B cell (primary cell): ENCODE results near the gene SIL1. TPM values are rescaled to one million over a fixed set of nuclear protein-coding genes. Genes with fewer than 3 reads are reported as not detected.

ENCODE experiments used
- ATAC-seq: fragments of 200-7000 bp; cut with Tn5 transposase; one replicate; pipeline ENCODE4 v1.10.0; 2021; ENCODE audit warnings: low read depth, mild to moderate bottlenecking, moderate number of reproducible peaks, moderate library complexity
- CTCF ChIA-PET: fragments of 350-600 bp; sonication (Branson Sonifier 250); formaldehyde crosslinking; loops from one replicate; lab custom pipeline; 2021; ENCODE audit warnings: antibody characterized with exemption, inconsistent platforms; lab: Charles Lee
- POLR2A ChIA-PET: fragments of 350-600 bp; sonication (Branson Sonifier 250); formaldehyde crosslinking; loops from one replicate; lab custom pipeline; 2021; ENCODE audit warnings: antibody characterized with exemption; lab: Charles Lee
- DNase-seq: peaks from one replicate; pipeline ENCODE4 v3.0.0; 2013
- H2AFZ ChIP-seq: 2 replicates; pipeline ENCODE4 v1.6.1; 2012; ENCODE audit warnings: mild to moderate bottlenecking, low read depth, low read length; ENCODE audit not compliant: insufficient read depth, poor library complexity, severe bottlenecking
- H3K27ac ChIP-seq, 2 donors: 1 replicate in 1 of 2; 2 replicates in 1 of 2; pipeline ENCODE4 v1.5.1; 2012 to 2013; ENCODE audit warnings: low read length in 2 of 2, mild to moderate bottlenecking in 2 of 2, moderate library complexity in 1 of 2
- H3K27me3 ChIP-seq, 4 experiments: fragments of 200-600 bp in 1 of 4; sonication (generic) in 1 of 4; replicated peaks in 1 of 4; 1 replicate in 2 of 4; 2 replicates in 2 of 4; pipeline versions ENCODE4 v1.6.1 to v1.7.0; 2013 to 2016; ENCODE audit warnings: low read length in 3 of 4, mild to moderate bottlenecking in 2 of 4, mixed read lengths in 1 of 4, moderate library complexity in 1 of 4; ENCODE audit not compliant: insufficient read depth in 4 of 4, control insufficient read depth in 3 of 4; ENCODE audit errors: control extremely low read depth in 1 of 4
- H3K36me3 ChIP-seq, 2 experiments: replicated peaks in 1 of 2; 1 replicate in 1 of 2; 2 replicates in 1 of 2; pipeline versions ENCODE4 v1.6.1 to v1.7.1; 2013; ENCODE audit warnings: low read length in 1 of 2; ENCODE audit not compliant: insufficient read depth in 2 of 2, control insufficient read depth in 1 of 2; ENCODE audit errors: control extremely low read depth in 1 of 2, extremely low read depth in 1 of 2
- H3K4me1 ChIP-seq, 2 donors: fragments of 200-600 bp in 1 of 2; sonication (generic) in 1 of 2; 1 replicate in 1 of 2; 2 replicates in 1 of 2; pipeline versions ENCODE4 v1.5.1 to v1.6.1; 2013 to 2017; ENCODE audit warnings: low read length in 2 of 2; ENCODE audit not compliant: control insufficient read depth in 2 of 2, insufficient read depth in 2 of 2
- H3K4me2 ChIP-seq: replicated peaks from 2 replicates; pipeline ENCODE3; 2012; ENCODE audit warnings: mild to moderate bottlenecking, low read depth, low read length; ENCODE audit not compliant: poor library complexity, severe bottlenecking
- H3K4me3 ChIP-seq, 5 experiments: fragments of 200-600 bp in 1 of 5; sonication (generic) in 1 of 5; 1 replicate in 3 of 5; 2 replicates in 2 of 5; pipeline versions ENCODE4 v1.5.1 to v1.7.0; 2011 to 2016; ENCODE audit warnings: low read length in 4 of 5, mild to moderate bottlenecking in 4 of 5, low read depth in 2 of 5, control low read depth in 1 of 5, moderate library complexity in 1 of 5; ENCODE audit not compliant: insufficient read depth in 1 of 5; ENCODE audit errors: control extremely low read depth in 1 of 5, extremely low read depth in 1 of 5
- H3K79me2 ChIP-seq: fragments of 200-600 bp; sonication (generic); one replicate; pipeline ENCODE4 v1.6.0; 2016; ENCODE audit warnings: low read length; ENCODE audit not compliant: control insufficient read depth, insufficient read depth
- H3K9ac ChIP-seq: fragments of 200-600 bp; sonication (generic); 2 replicates; pipeline ENCODE4 v1.6.1; 2017; ENCODE audit warnings: mild to moderate bottlenecking, low read length, moderate library complexity
- H3K9me3 ChIP-seq, 3 donors: one replicate each; pipeline versions ENCODE4 v1.6.1 to v1.7.1; 2013; ENCODE audit warnings: low read length in 2 of 3; ENCODE audit not compliant: control insufficient read depth in 2 of 3, insufficient read depth in 1 of 3; ENCODE audit errors: control extremely low read depth in 1 of 3
- H4K20me1 ChIP-seq: 2 replicates; pipeline ENCODE4 v1.6.0; 2012; ENCODE audit warnings: mild to moderate bottlenecking, low read length; ENCODE audit not compliant: insufficient read depth, control insufficient read depth, poor library complexity, severe bottlenecking
- H3K27ac Mint-ChIP-seq: one replicate; pipeline ENCODE4 v1.8.0; 2021; ENCODE audit warnings: mixed read lengths
- H3K27me3 Mint-ChIP-seq: one replicate; pipeline ENCODE4 v1.8.0; 2021; ENCODE audit warnings: mixed read lengths
- H3K4me1 Mint-ChIP-seq: one replicate; pipeline ENCODE4 v1.8.0; 2021; ENCODE audit warnings: mixed read lengths
- H3K4me3 Mint-ChIP-seq: one replicate; pipeline ENCODE4 v1.8.0; 2021; ENCODE audit warnings: mixed read lengths
- H3K9me3 Mint-ChIP-seq: one replicate; pipeline ENCODE4 v1.8.0; 2022; ENCODE audit warnings: mixed read lengths; ENCODE audit not compliant: insufficient read depth
- EZH2 ChIP-seq: IDR thresholded peaks from 2 replicates; pipeline ENCODE4 v1.6.1; 2012; ENCODE audit warnings: borderline replicate concordance, low read depth, mild to moderate bottlenecking, moderate library complexity, low read length; ENCODE audit not compliant: insufficient read depth, poor library complexity, severe bottlenecking
- WGBS: methylation state at CpG from one replicate; pipeline ENCODE4 v1.1.5; 2013; ENCODE audit warnings: missing lambda C conversion rate; ENCODE audit not compliant: insufficient coverage; 5-methylcytosine and 5-hydroxymethylcytosine counted together
- intact Hi-C: fragments of 100-400 bp; cut with micrococcal nuclease; formaldehyde crosslinking; loops from one replicate; pipeline ENCODE4 v1.10.0; 2022
- polyA plus RNA-seq: library from polyadenylated mRNA; depleted of rRNA; stranded (reverse); fragments of >200 nt; gene quantifications from 2 replicates; pipeline ENCODE4 v1.2.3, GENCODE V29; 2012
- total RNA-seq, 2 donors: library from RNA; stranded (reverse); fragments of 120-200 nt in 1 of 2; gene quantifications; 1 replicate in 1 of 2; 2 replicates in 1 of 2; pipeline versions ENCODE4 v1.2.3 to v1.2.4, GENCODE V29; 2013 to 2022
- TF ChIP-seq, protein P1 (sequence below): fragments of 200-600 bp; IDR thresholded peaks from one replicate; pipeline ENCODE4 v1.8.0; 2022; ENCODE audit warnings: antibody characterized with exemption, mild to moderate bottlenecking

The SIL1 gene
- total and polyA plus RNA-seq, 2 donors (not counting 1 experiment from before 2014, with no cell fraction given), result 16.9 to 19.8 TPM

DNA sequence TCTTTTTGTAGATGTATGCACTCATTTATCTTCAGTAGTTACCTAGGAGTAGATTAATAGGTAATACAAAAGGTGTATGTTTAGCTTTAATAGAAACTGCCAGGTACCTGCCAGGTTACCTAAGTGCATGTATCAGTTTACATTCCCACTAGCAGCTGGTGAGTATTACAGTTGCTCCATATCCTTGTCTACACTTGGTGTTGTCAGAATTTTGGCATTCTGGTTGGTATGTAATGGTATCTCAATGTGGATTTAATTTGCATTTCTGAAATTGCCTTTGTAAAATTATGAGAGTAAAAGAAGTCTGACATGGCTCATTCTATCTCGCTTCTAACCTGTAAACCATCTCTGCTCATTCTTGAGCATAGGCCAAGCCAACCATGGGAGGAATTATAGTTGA lies 38.3 kb upstream of the SIL1 start:
- H3K4me1 ChIP-seq, result no peaks in the 10 kb centered on the region
- intact Hi-C loops, result no loop called here
- H3K4me3 ChIP-seq, result no peak overlapping the region
- H3K4me1 Mint-ChIP-seq, result no peaks in the 10 kb centered on the region
- no peak for TF ChIP-seq EZH2
- TF ChIP-seq, protein P1, sequence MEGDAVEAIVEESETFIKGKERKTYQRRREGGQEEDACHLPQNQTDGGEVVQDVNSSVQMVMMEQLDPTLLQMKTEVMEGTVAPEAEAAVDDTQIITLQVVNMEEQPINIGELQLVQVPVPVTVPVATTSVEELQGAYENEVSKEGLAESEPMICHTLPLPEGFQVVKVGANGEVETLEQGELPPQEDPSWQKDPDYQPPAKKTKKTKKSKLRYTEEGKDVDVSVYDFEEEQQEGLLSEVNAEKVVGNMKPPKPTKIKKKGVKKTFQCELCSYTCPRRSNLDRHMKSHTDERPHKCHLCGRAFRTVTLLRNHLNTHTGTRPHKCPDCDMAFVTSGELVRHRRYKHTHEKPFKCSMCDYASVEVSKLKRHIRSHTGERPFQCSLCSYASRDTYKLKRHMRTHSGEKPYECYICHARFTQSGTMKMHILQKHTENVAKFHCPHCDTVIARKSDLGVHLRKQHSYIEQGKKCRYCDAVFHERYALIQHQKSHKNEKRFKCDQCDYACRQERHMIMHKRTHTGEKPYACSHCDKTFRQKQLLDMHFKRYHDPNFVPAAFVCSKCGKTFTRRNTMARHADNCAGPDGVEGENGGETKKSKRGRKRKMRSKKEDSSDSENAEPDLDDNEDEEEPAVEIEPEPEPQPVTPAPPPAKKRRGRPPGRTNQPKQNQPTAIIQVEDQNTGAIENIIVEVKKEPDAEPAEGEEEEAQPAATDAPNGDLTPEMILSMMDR, result no peak
- H3K9me3 Mint-ChIP-seq, result peaks cover 3% of the 10 kb centered on the region
- peaks cover 21% of the 10 kb centered on the region for H3K27me3 Mint-ChIP-seq
- DNase-seq (no peak), ATAC-seq (no peak)
- H3K27ac Mint-ChIP-seq, result no peak overlapping the region
- H4K20me1 ChIP-seq, result no peaks in the 10 kb centered on the region
- H2AFZ ChIP-seq, result no peak overlapping the region
- H3K4me2 ChIP-seq, result no peak overlapping the region
- peaks cover 0 to 4% (median 0%) of the 10 kb centered on the region in 3 donors for H3K9me3 ChIP-seq
- no peak overlapping the region for H3K4me3 Mint-ChIP-seq
- no peaks in the 10 kb centered on the region for H3K36me3 ChIP-seq
- ChIA-PET CTCF (interaction anchor here (1.4 kb wide), 1 partner anchor 30 kb away, joined by 3 read pairs; no protein-coding TSS in a partner anchor), POLR2A (no interaction called here)
- no CpG with 5 or more reads among the region's 1 CpG for WGBS
- peaks cover 0 to 4% (median 1%) of the 10 kb centered on the region in 4 experiments for H3K27me3 ChIP-seq
- H3K79me2 ChIP-seq, result no peaks in the 10 kb centered on the region
- no peak overlapping the region for H3K27ac ChIP-seq
- no peak overlapping the region for H3K9ac ChIP-seq

DNA sequence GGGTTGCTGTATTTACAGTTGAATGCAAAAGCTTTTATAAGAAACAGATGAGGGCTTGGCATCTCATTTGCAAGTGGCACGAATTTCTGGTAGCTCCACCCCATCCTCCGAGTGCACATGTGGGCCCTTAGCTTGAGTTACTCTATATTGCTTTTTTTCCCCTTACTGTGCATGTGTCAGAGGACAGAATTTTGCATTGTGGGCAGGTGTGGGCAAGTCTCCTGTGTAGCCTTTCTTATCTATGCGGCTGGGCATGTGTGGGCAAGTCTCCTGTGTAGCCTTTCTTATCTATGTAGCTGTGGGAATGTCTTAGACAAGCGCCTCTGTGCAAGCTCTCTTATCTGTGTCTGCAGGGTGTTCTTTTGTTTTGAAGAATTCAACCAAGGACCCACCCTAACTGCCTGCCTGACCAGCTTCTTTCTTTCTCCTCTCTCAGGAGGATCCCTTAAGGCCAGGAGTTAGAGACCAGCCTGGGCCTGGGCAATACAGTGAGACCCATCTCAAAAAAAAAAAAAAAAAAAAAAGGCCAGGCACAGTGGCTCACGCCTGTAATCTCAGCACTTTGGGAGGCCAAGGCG lies 34.1 kb upstream of the SIL1 start:
- ChIA-PET CTCF (no interaction called here), POLR2A (interaction anchor here (0.5 to 0.7 kb wide), 2 partner anchors 49 to 281 kb away, joined by 3 to 6 read pairs; no protein-coding TSS in a partner anchor)
- Histone ChIP-seq H3K4me2 (no peak overlapping the region), H4K20me1 (no peaks in the 10 kb centered on the region), H3K4me1 (no peaks in the 10 kb centered on the region), H3K36me3 (no peaks in the 10 kb centered on the region), H3K4me3 (no peak overlapping the region), H3K79me2 (no peaks in the 10 kb centered on the region), H3K9me3 (peaks cover 0 to 3% (median 0%) of the 10 kb centered on the region in 3 donors), H3K27ac (no peak overlapping the region), H2AFZ (no peak overlapping the region), H3K27me3 (no peaks in the 10 kb centered on the region), H3K9ac (no peak overlapping the region)
- H3K27me3 Mint-ChIP-seq, result peaks cover 2% of the 10 kb centered on the region
- H3K9me3 Mint-ChIP-seq, result peaks cover 3% of the 10 kb centered on the region
- no peak for DNase-seq
- ATAC-seq, result no peak
- WGBS, result 93% methylated on average over 3 of the region's 6 CpGs
- H3K4me1 Mint-ChIP-seq, result no peaks in the 10 kb centered on the region
- no peak overlapping the region for H3K4me3 Mint-ChIP-seq
- no peak for TF ChIP-seq EZH2
- TF ChIP-seq, protein P1, result no peak
- no peak overlapping the region for H3K27ac Mint-ChIP-seq
- intact Hi-C loops, result no loop called here
